Measurements from ENCODE around the gene TMEM30A. TPM values are rescaled to one million over a fixed set of nuclear protein-coding genes. Genes with fewer than 3 reads are reported as not detected.

TMEM30A gene
- total RNA-seq, 2 donors from 2014 or later, result 47.7 to 59.4 TPM

GRCh38 chr6:75224303-75224926 lies 60.2 kb downstream of the TMEM30A start:
- H3K27me3 Mint-ChIP-seq (ENCODE audit: insufficient read depth), result no peaks in the 10 kb centered on the region
- H3K27ac ChIP-seq (ENCODE audit: low read depth, low read length), result no peak overlapping the region
- DNase-seq, result no peak
- no peaks in the 10 kb centered on the region for H3K4me1 Mint-ChIP-seq
- H3K27me3 ChIP-seq (ENCODE audit: control insufficient read depth, insufficient read depth, low read length, poor library complexity, severe bottlenecking), result no peaks in the 10 kb centered on the region
- H3K9ac ChIP-seq (ENCODE audit: extremely low read depth, low read length, poor library complexity, severe bottlenecking), result no peak overlapping the region
- H3K4me3 ChIP-seq (ENCODE audit: low read length), result no peak overlapping the region
- H3K9me3 Mint-ChIP-seq, result no peaks in the 10 kb centered on the region
- no peaks in the 10 kb centered on the region for H3K36me3 ChIP-seq (ENCODE audit: control insufficient read depth, insufficient read depth, low read length)
- 91 to 96% methylated on average over 5 to 6 of the region's 6 CpGs for WGBS, 2 experiments (ENCODE audit: insufficient coverage in 1 of 2, insufficient read length in 1 of 2)
- H3K27ac Mint-ChIP-seq, result no peak overlapping the region
- H3K36me3 Mint-ChIP-seq (ENCODE audit: low read depth), result no peaks in the 10 kb centered on the region
- H3K9me3 ChIP-seq (ENCODE audit: control insufficient read depth, low read length), result no peaks in the 10 kb centered on the region
- no peaks in the 10 kb centered on the region for H3K4me1 ChIP-seq (ENCODE audit: control insufficient read depth, insufficient read depth, low read length)
- TF ChIP-seq CTCF (conservative IDR thresholded peaks at IDR 0.05), result no peak
- H3K4me3 Mint-ChIP-seq, result no peak overlapping the region

- H3K27me3 Mint-ChIP-seq (ENCODE audit: insufficient read depth), result no peaks in the 10 kb centered on the region
- H3K9ac ChIP-seq (ENCODE audit: extremely low read depth, low read length, poor library complexity, severe bottlenecking), result no peak overlapping the region
- no peak for DNase-seq
- no peaks in the 10 kb centered on the region for H3K9me3 Mint-ChIP-seq
- H3K4me3 ChIP-seq (ENCODE audit: low read length), result no peak overlapping the region
- H3K27me3 ChIP-seq (ENCODE audit: control insufficient read depth, insufficient read depth, low read length, poor library complexity, severe bottlenecking), result no peaks in the 10 kb centered on the region
- no peak overlapping the region for H3K27ac ChIP-seq (ENCODE audit: low read depth, low read length)
- no peak for TF ChIP-seq CTCF (conservative IDR thresholded peaks at IDR 0.05)
- no peaks in the 10 kb centered on the region for H3K36me3 Mint-ChIP-seq (ENCODE audit: low read depth)
- no peak overlapping the region for H3K4me3 Mint-ChIP-seq
- no peaks in the 10 kb centered on the region for H3K36me3 ChIP-seq (ENCODE audit: control insufficient read depth, insufficient read depth, low read length)
- H3K4me1 ChIP-seq (ENCODE audit: control insufficient read depth, insufficient read depth, low read length), result no peaks in the 10 kb centered on the region
- H3K4me1 Mint-ChIP-seq, result no peaks in the 10 kb centered on the region
- H3K9me3 ChIP-seq (ENCODE audit: control insufficient read depth, low read length), result no peaks in the 10 kb centered on the region
- no peak overlapping the region for H3K27ac Mint-ChIP-seq
- WGBS, 2 experiments (ENCODE audit: insufficient coverage in 1 of 2, insufficient read length in 1 of 2), result 84 to 92% methylated on average over 2 of the region's 2 CpGs
These were observed 61.2 kb downstream of the TMEM30A start for GRCh38 chr6:75223428-75223827.

- Histone ChIP-seq H3K27me3 (ENCODE audit: control insufficient read depth, insufficient read depth, low read length, poor library complexity, severe bottlenecking) (no peaks in the 10 kb centered on the region), H3K4me1 (ENCODE audit: control insufficient read depth, insufficient read depth, low read length) (no peaks in the 10 kb centered on the region), H3K4me3 (ENCODE audit: low read length) (no peak overlapping the region), H3K36me3 (ENCODE audit: control insufficient read depth, insufficient read depth, low read length) (no peaks in the 10 kb centered on the region), H3K9ac (ENCODE audit: extremely low read depth, low read length, poor library complexity, severe bottlenecking) (no peak overlapping the region), H3K27ac (ENCODE audit: low read depth, low read length) (no peak overlapping the region), H3K9me3 (ENCODE audit: control insufficient read depth, low read length) (no peaks in the 10 kb centered on the region)
- no peak for DNase-seq
- no peak for TF ChIP-seq CTCF (conservative IDR thresholded peaks at IDR 0.05)
- H3K4me1 Mint-ChIP-seq, result no peaks in the 10 kb centered on the region
- no peak overlapping the region for H3K27ac Mint-ChIP-seq
- H3K4me3 Mint-ChIP-seq, result no peak overlapping the region
- no peaks in the 10 kb centered on the region for H3K36me3 Mint-ChIP-seq (ENCODE audit: low read depth)
- no peaks in the 10 kb centered on the region for H3K27me3 Mint-ChIP-seq (ENCODE audit: insufficient read depth)
- H3K9me3 Mint-ChIP-seq, result no peaks in the 10 kb centered on the region
These were observed 62.3 kb downstream of the TMEM30A start for GRCh38 chr6:75222261-75222660.

Data from endodermal cell (in vitro differentiated cells).